GM19372 (cell line): ENCODE results near the gene PDE6D.
A peak's percentile ranks its signal among the peaks of the same experiment; 100 is the strongest.

Source experiments
- ATAC-seq: cut with Tn5 transposase; IDR thresholded peaks from one replicate; pipeline ENCODE4 v1.9.1; 2021; ENCODE audit warnings: mild to moderate bottlenecking, low read depth, moderate library complexity; ENCODE audit not compliant: unreplicated experiment

PDE6D gene

GRCh38 chr2:231708773-231709635 lies 72.1 kb downstream of the PDE6D start:
- ATAC-seq, result no peak

GRCh38 chr2:231707927-231708772 lies 72.9 kb downstream of the PDE6D start, which contains the start of gene PTMA:
TSS of gene PTMA (plus strand) at chr2:231708525. CDS start at chr2:231708707, 182 bp downstream.
- peak; percentile 60 for ATAC-seq

DNA sequence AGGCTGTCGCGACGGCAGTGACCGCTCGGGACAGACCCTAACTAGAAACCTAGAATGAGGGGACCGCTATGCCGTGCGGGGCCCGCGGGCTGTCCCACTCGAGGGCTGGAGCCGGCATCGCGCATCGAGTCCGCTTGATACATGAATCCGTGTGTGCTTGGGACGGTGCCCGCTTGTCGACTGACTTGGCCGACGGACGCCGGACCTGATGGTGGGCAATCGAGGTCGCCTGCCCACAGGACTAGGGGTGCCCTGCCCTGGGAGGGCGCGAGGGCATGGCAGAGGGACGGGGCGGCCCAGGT lies 73.5 kb downstream of the PDE6D start:
- ATAC-seq, result no peak

DNA sequence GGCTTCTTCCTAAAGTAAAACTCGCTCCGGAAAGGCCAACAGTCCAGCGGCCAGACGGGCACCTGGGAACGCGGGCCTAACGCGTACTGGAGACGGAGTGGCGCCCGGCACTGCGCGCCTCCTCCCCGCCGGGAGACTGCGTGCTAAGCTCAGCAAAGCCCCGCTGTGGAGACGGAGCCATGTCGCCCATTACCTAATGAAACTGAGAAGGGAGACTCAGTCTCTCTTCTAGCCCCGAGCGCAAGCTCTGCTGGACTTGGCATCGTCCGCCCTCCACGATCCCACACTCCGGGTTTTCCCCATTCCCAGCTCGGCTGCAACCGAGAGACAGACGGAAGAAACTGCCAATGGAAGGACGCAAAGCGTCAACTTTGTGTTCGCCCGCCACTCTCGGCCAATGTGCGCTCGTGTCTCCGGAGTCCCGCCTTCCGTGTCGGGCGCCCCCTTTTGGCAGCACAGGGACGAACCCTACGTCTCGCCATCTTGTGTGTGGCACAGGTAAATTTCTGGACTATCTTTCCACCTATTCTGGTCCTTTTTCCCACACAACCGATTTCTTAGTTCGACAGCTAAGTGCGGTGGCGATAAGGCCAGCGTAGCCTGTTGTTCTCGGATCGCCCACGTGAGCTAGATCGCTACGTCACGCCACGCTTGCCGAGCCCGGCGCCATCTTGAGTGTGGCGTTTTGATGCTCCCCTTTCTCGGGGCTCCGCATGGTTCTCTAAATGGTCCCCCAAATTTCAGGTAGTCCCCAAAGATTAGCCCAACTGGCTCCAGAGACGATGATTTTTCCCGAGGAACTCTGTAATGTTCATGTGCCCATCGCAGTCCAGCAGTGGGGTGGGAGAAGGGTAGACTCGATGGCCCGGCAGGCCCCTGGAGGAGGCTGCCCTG lies 74.1 kb downstream of the PDE6D start:
- ATAC-seq, result peak; percentile 33

- no peak for ATAC-seq
These were observed 77.1 kb downstream of the PDE6D start for GRCh38 chr2:231704017-231704416.

- no peak for ATAC-seq
These were observed 79.4 kb downstream of the PDE6D start for GRCh38 chr2:231701456-231702373.

GRCh38 chr2:231699006-231699405 lies 82.1 kb downstream of the PDE6D start:
- ATAC-seq, result no peak

DNA sequence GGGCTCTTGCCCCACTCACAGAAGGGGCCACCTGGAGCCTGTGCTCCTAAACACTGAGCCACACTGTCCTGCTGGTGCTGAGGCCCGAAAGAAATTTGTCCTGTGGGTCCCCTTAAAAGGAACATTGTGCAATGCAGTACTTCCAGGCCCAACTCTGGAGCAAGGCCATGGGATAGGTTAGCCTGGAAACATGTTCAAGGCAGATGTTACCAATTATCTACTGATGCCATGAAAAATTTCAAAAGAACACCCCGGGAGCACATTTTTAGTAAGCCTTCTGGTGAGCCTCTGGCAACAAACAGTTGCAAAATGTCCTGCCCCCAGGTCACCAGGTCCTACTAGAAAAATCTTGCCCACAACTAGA lies 85.1 kb downstream of the PDE6D start:
- no peak for ATAC-seq

DNA sequence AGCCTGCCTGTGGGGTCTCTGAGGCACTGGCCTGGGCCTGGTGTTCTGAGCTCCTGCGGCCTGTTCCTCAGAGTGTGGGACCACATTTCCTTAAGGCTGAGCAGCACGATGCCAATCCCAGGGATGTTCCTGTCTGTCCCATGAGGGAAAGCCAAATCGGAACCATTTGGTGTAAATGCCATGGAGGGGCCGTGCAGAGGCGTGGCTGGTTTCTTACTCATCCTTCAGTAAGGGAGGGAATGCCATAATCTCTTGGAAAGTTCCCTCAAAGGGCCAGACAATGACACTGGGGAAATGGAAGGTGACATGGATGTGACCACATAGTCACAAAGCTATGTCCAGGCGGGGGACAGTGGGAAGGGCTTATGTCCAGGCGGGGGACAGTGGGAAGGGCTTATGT lies 87.1 kb downstream of the PDE6D start:
- ATAC-seq, result no peak

- ATAC-seq, result no peak
These were observed 88.2 kb downstream of the PDE6D start for GRCh38 chr2:231692847-231693246.

- ATAC-seq, result no peak
These were observed 89.8 kb downstream of the PDE6D start for GRCh38 chr2:231691251-231691772.

DNA sequence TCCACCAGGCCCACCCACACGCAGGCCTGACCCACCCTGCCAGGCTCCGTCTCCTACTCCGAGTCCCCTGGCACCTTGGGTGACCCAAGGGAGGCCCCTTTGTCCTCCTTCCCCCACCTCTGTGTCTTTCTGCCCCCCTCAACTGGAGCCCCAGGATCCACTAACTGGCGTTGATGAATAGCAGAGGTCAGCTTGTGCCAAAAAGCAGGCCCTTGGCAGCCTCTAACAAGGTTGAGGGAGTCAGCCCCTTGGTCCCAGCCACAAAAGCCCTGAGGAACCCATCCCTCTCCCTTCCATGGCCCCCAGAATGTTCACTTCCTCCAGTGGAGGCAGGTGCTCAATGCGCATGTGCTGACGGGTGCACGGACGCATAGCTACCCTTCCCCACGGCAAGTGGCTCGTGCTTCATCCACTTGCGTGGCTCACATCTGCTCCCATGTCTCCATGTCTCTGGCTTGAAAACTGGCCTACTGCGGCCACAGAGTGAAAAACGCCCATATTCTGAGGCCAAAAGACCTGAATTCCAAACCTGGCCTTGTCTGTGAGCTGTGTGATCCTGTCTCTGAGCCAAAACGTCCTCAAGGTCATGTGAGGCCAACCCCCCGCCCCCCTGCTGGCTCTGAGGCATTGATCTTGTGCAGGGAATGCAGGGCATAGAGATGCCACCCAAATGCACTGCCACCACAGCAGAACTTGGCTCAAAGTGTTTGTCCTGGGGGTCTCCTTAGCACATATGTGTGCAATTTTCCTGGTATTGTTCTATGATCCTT lies 91.8 kb downstream of the PDE6D start:
- no peak for ATAC-seq

DNA sequence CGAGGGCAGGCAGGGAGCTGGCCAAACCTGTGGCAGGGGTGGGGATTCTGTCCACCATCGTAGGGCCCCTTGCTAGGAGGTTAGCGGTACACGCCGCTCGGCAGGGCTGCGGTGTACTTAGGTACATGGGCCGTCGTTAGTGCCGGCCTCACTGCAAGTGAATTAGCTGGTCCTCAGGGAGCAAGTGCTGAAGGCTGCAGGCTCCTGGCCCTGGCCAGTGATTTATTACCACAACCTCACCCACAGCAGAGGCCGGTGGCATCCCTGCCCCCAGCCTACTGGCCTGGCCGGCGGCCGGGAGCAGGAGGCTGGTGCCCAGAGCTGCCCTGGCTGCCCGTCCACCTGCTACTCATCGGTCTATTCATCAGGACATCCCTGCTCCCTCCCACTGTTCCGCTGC lies 92.4 kb downstream of the PDE6D start:
- ATAC-seq, result no peak

DNA sequence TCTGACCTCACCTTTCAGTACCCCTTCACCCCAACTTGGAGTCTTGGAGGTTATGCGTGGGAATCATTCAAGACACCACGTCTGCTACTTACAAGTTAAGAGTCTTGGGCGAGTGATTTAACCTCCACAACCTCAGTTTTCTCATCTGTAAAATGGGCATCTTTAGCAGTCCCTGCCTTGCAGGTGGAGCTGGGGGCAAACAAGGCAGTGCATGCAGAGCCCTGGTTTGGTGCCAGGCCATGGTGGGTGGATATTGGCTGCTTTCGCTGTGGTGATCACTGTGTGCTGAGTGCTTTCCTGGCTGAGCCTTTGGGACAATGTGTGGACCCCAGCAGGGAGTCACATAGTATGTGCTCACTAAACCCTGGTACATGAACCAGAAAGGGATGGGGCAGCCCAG lies 93.1 kb downstream of the PDE6D start:
- no peak for ATAC-seq

GRCh38 chr2:231687133-231687852 lies 93.8 kb downstream of the PDE6D start:
- ATAC-seq, result peak; percentile 74

DNA sequence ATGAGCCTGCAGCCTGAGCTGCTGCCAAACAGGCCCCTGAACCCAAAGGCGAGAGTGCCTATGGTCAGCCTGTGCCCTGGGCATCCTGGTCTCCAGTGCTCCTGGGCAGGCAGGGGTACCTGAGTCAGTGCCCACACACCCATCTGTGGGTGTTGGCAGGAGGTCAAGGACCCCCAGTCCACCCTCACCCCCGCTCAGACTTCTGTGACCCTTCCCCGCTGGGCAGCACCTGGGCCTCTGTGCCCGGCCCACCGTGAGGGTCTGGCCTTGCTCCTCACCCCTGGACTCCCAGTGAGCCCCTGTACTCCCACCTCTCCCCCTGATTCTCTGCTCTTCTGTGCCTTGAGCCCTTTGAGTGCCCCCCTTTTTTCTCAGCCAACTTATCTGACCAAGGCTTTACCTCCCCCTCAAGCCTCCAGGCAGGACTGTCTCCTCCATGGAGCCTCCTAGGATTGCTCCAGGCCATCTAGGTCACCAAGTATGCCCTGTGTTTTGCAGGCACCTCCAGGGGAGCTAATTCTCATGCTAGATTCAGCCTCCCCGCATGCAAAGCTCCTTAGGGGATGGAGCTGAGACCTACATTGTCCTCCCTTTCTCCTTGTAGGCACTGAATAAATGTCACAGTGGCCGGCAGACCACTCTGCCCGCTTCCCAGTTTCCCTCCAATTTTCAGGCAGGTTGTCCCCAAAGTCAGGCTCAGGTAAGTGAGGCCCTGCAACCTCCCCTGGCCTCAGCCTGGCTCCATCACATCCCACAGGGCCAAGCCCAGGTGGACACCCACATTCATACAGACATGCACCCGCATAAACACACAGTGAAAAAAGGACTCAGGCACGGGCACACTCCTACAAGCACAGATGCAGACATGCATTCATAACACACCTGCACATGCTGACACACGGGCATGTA lies 94.6 kb downstream of the PDE6D start:
- no peak for ATAC-seq
